HUDEP-2 (cell line): Measurements from ENCODE around the gene FBXO22.
"Not testable (repeated sequence)": the region's sequence is repeated elsewhere in the genome, so short reads cannot be mapped to it uniquely, and the experiment has no call there.

Experiments
- DNase-seq, 76 experiments: peaks; one replicate each; lab custom pipeline; 2025; ENCODE audit not compliant: unreplicated experiment in 76 of 76; lab: John Stamatoyannopoulos, UW

The FBXO22 gene

DNA sequence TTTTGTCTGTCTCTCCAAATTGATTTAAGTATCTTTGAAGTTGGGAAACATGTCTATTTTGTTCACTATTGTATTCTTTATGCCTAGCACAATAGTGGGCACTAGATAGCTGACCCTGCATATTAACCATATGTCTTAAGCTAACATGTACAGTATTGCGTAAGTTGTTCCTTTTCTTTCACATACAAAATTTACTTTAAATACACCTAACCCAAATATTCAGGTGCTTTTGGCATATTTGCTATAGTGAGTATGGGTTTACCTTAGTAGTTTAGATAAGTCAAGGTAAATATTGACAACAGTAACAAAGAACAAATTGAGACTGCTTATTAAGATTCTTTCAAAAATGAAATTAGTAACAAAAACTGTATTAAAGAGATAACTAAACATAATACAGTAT, 57.7 kb downstream of the FBXO22 start:
- DNase-seq = no peak

- DNase-seq = no peak
Measured at GRCh38 chr15:75966073-75966472, 62.4 kb downstream of the FBXO22 start.

GRCh38 chr15:75976766-75977165, 73.1 kb downstream of the FBXO22 start:
- peak in 5 of 76 experiments; percentile 0 to 17 (median 2) for DNase-seq

DNA sequence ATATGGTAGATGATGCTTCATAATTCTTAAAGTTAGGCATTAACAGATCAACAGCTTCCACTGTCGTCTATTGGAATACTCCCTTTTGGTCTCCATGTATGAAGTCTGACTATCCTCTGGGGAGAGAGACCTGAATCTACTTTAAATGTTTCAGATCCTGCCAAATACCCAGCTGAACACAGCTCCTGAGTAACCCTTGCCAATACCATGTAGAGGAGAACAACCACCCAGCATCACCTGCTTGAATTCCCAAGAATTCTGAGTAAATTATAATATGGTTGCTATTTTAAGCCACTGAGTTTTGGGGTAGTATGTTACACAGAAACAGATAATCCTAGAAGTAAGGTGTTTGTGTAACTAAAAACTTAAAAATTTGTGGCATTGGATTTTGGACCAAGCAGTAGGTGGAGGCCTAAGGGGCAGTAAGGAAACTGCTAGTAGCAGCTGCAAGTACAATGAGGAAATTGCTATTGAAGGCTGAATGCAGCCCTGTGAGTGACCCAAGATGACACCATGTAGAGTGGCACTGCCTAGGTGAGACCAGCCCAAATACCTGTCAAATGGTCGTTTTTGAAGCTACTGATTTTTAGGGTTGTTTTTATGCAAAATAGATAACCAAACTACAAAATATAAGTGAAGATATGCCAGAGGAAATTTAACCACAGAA, 77.6 kb downstream of the FBXO22 start:
- DNase-seq = no peak

GRCh38 chr15:75982468-75982867, 78.8 kb downstream of the FBXO22 start:
- DNase-seq = no peak

DNA sequence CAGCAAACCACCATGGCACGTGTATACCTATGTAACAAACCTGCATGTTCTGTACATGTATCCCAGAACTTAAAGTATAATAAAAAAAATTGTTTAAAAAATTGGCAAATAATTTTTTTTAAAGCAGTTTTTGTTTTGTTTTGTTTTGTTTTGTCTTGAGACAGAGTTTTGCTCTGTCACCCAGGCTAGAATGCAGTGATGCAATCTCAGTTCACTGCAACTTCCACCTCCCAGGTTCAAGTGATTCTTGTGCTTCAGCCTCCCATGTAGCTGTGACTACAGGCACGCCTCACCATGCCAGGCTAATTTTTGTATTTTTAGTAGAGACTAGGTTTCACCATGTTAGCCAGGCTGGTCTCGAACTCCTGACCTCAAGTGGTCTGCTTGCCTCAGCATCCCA, 81.0 kb downstream of the FBXO22 start:
- not testable (repeated sequence) for DNase-seq

GRCh38 chr15:75985971-75986370, 82.3 kb downstream of the FBXO22 start:
- no peak for DNase-seq

DNA sequence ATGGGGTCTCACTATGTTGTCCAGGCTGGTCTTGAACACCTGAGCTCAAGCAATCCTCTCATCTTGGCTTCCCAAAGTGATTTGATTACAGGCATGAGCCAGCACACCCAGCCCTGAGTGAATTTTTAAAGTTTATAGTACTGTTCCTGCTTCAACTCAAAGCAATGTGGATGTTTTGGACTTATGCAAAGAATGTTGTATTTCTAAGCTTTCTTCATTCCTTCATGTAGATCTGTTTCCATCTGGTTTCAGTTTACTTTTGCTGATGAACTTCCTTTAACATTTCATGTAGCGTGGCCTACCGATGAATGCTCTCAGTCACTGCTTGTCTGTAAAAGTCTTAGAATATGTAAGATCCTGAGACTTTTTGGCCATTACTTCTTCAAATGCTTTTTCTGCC, 85.4 kb downstream of the FBXO22 start:
- no peak for DNase-seq

GRCh38 chr15:75989875-75990274, 86.2 kb downstream of the FBXO22 start:
- no peak for DNase-seq
